ENCODE results near the gene DGKZ. TPM values are rescaled to one million over a fixed set of nuclear protein-coding genes. Genes with fewer than 3 reads are reported as not detected.
A peak's percentile ranks its signal among the peaks of the same experiment; 100 is the strongest.

Gene DGKZ
- total and polyA plus RNA-seq, 2 experiments from 2014 or later, result 45.1 to 170 TPM

DNA sequence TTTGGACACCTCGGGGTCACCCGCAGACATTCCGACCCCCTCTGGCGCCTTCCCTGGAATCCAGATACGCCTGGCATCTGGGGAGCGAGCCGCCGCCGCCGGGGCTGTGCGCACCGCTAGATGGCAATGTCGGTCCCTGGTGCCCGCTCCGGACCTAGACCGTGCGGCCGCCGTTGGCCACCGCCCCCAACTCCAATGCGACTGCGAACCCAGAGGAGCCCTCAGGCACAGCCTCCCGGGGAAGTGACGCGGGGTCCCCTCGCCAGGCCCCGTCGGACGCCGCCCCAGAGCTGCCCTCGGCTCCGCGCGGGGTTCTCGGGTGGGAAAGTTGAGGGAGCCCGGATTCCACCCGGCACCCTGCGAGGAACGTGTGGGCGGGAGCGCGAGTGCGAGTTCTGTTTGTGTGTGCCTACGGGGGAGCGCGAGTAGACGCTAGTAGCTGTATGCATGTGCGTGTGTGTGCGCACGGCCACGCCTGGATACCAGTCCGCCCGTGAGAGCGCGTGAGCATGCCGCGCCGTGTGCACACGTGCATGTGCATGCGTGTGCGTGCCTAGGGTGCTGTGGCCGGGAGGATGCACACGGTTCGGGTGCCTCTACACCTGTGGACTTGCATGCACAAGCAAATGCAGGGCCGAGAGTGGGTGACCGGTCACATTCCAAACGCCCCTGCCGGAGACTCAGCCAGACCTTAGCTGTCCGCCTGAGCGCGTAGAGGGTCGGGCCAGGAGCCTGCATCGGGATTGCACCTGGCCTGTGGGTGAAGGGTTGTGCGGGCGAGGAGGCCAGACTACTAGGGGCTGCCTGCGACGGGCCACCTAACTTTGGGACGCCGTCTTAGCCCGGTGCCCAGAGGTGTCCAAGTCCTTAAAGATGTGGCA is 42.4 kb downstream of the DGKZ start:
- H3K27me3 ChIP-seq (ENCODE audit: insufficient read depth), result peaks cover 63% of the 10 kb centered on the region
- no peaks in the 10 kb centered on the region for H3K9me2 ChIP-seq (ENCODE audit: insufficient read depth)
- H4K20me1 ChIP-seq (replicated peaks; ENCODE audit: insufficient read depth), result peaks cover 7% of the 10 kb centered on the region
- no peak for TF ChIP-seq STAT1 (IDR thresholded peaks at IDR 0.05; ENCODE audit: unreplicated experiment)
- TF ChIP-seq NANOG (IDR thresholded peaks at IDR 0.05; ENCODE audit: borderline replicate concordance), result no peak
- TF ChIP-seq EZH2phosphoT487 (IDR thresholded peaks at IDR 0.05; ENCODE audit: unreplicated experiment), result no peak
- 0 out of 2 replicates have a peak, but pooled peaks have one; percentile 21 for TF ChIP-seq CREB1 (CRISPR knock-in tag; IDR thresholded peaks at IDR 0.05; ENCODE audit: low read depth)
- TF ChIP-seq EZH2 (IDR thresholded peaks at IDR 0.05; ENCODE audit: low read depth, unreplicated experiment), result peak; percentile 22
- TF ChIP-seq, protein P1, sequence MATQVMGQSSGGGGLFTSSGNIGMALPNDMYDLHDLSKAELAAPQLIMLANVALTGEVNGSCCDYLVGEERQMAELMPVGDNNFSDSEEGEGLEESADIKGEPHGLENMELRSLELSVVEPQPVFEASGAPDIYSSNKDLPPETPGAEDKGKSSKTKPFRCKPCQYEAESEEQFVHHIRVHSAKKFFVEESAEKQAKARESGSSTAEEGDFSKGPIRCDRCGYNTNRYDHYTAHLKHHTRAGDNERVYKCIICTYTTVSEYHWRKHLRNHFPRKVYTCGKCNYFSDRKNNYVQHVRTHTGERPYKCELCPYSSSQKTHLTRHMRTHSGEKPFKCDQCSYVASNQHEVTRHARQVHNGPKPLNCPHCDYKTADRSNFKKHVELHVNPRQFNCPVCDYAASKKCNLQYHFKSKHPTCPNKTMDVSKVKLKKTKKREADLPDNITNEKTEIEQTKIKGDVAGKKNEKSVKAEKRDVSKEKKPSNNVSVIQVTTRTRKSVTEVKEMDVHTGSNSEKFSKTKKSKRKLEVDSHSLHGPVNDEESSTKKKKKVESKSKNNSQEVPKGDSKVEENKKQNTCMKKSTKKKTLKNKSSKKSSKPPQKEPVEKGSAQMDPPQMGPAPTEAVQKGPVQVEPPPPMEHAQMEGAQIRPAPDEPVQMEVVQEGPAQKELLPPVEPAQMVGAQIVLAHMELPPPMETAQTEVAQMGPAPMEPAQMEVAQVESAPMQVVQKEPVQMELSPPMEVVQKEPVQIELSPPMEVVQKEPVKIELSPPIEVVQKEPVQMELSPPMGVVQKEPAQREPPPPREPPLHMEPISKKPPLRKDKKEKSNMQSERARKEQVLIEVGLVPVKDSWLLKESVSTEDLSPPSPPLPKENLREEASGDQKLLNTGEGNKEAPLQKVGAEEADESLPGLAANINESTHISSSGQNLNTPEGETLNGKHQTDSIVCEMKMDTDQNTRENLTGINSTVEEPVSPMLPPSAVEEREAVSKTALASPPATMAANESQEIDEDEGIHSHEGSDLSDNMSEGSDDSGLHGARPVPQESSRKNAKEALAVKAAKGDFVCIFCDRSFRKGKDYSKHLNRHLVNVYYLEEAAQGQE (IDR thresholded peaks at IDR 0.05; ENCODE audit: unreplicated experiment), result peak; percentile 45
- TF ChIP-seq, protein P2, sequence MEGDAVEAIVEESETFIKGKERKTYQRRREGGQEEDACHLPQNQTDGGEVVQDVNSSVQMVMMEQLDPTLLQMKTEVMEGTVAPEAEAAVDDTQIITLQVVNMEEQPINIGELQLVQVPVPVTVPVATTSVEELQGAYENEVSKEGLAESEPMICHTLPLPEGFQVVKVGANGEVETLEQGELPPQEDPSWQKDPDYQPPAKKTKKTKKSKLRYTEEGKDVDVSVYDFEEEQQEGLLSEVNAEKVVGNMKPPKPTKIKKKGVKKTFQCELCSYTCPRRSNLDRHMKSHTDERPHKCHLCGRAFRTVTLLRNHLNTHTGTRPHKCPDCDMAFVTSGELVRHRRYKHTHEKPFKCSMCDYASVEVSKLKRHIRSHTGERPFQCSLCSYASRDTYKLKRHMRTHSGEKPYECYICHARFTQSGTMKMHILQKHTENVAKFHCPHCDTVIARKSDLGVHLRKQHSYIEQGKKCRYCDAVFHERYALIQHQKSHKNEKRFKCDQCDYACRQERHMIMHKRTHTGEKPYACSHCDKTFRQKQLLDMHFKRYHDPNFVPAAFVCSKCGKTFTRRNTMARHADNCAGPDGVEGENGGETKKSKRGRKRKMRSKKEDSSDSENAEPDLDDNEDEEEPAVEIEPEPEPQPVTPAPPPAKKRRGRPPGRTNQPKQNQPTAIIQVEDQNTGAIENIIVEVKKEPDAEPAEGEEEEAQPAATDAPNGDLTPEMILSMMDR (conservative IDR thresholded peaks at IDR 0.05; ENCODE audit: low read depth in 2 of 2), result peak; percentile 66 to 90
- no peak for TF ChIP-seq JUNB (IDR thresholded peaks at IDR 0.05; ENCODE audit: unreplicated experiment)
- no peak for TF ChIP-seq ZNF331 (CRISPR knock-in tag; IDR thresholded peaks at IDR 0.05; ENCODE audit: low read depth)
- TF ChIP-seq, protein P3, sequence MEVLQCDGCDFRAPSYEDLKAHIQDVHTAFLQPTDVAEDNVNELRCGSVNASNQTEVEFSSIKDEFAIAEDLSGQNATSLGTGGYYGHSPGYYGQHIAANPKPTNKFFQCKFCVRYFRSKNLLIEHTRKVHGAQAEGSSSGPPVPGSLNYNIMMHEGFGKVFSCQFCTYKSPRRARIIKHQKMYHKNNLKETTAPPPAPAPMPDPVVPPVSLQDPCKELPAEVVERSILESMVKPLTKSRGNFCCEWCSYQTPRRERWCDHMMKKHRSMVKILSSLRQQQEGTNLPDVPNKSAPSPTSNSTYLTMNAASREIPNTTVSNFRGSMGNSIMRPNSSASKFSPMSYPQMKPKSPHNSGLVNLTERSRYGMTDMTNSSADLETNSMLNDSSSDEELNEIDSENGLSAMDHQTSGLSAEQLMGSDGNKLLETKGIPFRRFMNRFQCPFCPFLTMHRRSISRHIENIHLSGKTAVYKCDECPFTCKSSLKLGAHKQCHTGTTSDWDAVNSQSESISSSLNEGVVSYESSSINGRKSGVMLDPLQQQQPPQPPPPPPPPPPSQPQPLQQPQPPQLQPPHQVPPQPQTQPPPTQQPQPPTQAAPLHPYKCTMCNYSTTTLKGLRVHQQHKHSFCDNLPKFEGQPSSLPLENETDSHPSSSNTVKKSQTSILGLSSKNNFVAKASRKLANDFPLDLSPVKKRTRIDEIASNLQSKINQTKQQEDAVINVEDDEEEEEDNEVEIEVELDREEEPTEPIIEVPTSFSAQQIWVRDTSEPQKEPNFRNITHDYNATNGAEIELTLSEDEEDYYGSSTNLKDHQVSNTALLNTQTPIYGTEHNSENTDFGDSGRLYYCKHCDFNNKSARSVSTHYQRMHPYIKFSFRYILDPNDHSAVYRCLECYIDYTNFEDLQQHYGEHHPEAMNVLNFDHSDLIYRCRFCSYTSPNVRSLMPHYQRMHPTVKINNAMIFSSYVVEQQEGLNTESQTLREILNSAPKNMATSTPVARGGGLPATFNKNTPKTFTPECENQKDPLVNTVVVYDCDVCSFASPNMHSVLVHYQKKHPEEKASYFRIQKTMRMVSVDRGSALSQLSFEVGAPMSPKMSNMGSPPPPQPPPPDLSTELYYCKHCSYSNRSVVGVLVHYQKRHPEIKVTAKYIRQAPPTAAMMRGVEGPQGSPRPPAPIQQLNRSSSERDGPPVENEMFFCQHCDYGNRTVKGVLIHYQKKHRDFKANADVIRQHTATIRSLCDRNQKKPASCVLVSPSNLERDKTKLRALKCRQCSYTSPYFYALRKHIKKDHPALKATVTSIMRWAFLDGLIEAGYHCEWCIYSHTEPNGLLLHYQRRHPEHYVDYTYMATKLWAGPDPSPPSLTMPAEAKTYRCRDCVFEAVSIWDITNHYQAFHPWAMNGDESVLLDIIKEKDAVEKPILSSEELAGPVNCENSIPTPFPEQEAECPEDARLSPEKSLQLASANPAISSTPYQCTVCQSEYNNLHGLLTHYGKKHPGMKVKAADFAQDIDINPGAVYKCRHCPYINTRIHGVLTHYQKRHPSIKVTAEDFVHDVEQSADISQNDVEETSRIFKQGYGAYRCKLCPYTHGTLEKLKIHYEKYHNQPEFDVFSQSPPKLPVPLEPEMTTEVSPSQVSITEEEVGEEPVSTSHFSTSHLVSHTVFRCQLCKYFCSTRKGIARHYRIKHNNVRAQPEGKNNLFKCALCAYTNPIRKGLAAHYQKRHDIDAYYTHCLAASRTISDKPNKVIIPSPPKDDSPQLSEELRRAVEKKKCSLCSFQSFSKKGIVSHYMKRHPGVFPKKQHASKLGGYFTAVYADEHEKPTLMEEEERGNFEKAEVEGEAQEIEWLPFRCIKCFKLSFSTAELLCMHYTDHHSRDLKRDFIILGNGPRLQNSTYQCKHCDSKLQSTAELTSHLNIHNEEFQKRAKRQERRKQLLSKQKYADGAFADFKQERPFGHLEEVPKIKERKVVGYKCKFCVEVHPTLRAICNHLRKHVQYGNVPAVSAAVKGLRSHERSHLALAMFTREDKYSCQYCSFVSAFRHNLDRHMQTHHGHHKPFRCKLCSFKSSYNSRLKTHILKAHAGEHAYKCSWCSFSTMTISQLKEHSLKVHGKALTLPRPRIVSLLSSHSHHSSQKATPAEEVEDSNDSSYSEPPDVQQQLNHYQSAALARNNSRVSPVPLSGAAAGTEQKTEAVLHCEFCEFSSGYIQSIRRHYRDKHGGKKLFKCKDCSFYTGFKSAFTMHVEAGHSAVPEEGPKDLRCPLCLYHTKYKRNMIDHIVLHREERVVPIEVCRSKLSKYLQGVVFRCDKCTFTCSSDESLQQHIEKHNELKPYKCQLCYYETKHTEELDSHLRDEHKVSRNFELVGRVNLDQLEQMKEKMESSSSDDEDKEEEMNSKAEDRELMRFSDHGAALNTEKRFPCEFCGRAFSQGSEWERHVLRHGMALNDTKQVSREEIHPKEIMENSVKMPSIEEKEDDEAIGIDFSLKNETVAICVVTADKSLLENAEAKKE (CRISPR knock-in tag; IDR thresholded peaks at IDR 0.05), result no peak
- no peaks in the 10 kb centered on the region; the same call in 1 of the 3 replicates for H3K9me3 Mint-ChIP-seq
- H3K36me3 Mint-ChIP-seq (ENCODE audit: low read depth), result no peaks in the 10 kb centered on the region; the same call in 2 of the 3 replicates
- peak; percentile 64 for ATAC-seq
- H3K27ac Mint-ChIP-seq, result no peak overlapping the region
- H3K79me2 ChIP-seq (replicated peaks; ENCODE audit: insufficient read depth), result no peaks in the 10 kb centered on the region
- H3K36me3 ChIP-seq (ENCODE audit: insufficient read depth), result no peaks in the 10 kb centered on the region
- peak; percentile 93 for DNase-seq (ENCODE audit: low spot score)
- H3K27ac ChIP-seq (ENCODE audit: low read depth), result no peak overlapping the region
- H3K27me3 Mint-ChIP-seq (ENCODE audit: insufficient read depth, low read depth, poor library complexity), result peaks cover 67% of the 10 kb centered on the region
- H3K4me2 ChIP-seq, result peak overlapping the region; percentile 88
- H2AFZ ChIP-seq, result peak overlapping the region; percentile 91
- H3K4me3 Mint-ChIP-seq, result peak overlapping the region; percentile 69
- H3K4me1 Mint-ChIP-seq, result peaks cover 30% of the 10 kb centered on the region
- H3F3A ChIP-seq (replicated peaks; ENCODE audit: low read depth), result peaks cover 18% of the 10 kb centered on the region
- H3K4me3 ChIP-seq, result peak overlapping the region; percentile 76
- H3K4me1 ChIP-seq (ENCODE audit: insufficient read depth), result peaks cover 28% of the 10 kb centered on the region

All from GM23338 (cell line).